HTERT RPE-1 (cell line): ENCODE data around the gene PARP16.

Source experiments
- in situ Hi-C: fragments of 300-500 bp; cut with MboI; formaldehyde crosslinking; loops from 4 replicates; pipeline ENCODE4 v1.14.3; 2020; ENCODE audit warnings: low sequenced_read_pairs

The PARP16 gene

GRCh38 chr15:65286704-65287519 lies at the start of gene PARP16:
TSS of gene PARP16 (minus strand) at chr15:65286883. CDS start at chr15:65286426, 457 bp downstream.
- in situ Hi-C loops = no loop called here

DNA sequence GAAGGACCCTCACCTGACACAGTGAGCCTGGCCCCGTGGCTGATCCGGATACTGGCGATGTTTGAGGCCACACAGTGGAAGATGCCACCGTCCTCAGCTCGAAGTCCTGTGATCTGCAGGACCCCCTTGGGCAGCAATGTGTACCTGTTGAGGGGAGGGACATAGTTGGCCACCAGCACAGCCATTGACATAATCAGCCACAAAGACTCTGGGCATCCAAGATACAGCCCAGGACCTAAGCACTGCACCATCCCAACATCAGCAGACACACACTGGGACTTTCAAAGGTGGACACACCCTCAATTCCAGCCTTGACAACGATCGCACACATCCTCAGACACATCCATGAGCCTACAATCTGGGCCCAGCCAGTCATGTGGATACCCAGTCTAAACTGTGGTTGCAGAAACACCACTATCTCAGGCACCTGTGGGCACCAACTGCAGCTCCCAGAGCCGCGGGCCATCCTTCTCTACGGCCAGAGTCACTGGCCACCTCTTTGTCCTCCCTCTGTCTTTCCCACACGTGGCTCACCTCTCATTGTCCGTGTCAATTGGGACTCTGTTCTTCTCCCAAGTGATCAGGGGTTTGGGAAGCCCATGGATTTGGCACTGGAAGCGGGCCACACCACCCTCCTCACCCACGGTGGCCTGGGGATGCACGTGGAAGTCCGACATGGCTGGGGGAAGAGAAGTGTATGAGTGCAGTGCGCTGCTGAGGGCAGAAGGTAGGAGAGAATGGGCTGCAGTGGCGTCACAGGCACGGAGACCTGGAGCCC lies 48.8 kb upstream of the PARP16 start:
- in situ Hi-C loops = no loop called here

- in situ Hi-C loops = no loop called here
Measured at GRCh38 chr15:65334586-65335231, 48.0 kb upstream of the PARP16 start.

GRCh38 chr15:65333856-65334255 lies 47.2 kb upstream of the PARP16 start:
- in situ Hi-C loops = no loop called here

GRCh38 chr15:65333148-65333820 lies 46.6 kb upstream of the PARP16 start:
- in situ Hi-C loops = no loop called here

GRCh38 chr15:65332391-65333147 lies 45.9 kb upstream of the PARP16 start:
- in situ Hi-C loops = no loop called here

GRCh38 chr15:65331811-65332210 lies 45.1 kb upstream of the PARP16 start:
- in situ Hi-C loops = no loop called here

GRCh38 chr15:65330934-65331645 lies 44.4 kb upstream of the PARP16 start:
- in situ Hi-C loops = no loop called here

DNA sequence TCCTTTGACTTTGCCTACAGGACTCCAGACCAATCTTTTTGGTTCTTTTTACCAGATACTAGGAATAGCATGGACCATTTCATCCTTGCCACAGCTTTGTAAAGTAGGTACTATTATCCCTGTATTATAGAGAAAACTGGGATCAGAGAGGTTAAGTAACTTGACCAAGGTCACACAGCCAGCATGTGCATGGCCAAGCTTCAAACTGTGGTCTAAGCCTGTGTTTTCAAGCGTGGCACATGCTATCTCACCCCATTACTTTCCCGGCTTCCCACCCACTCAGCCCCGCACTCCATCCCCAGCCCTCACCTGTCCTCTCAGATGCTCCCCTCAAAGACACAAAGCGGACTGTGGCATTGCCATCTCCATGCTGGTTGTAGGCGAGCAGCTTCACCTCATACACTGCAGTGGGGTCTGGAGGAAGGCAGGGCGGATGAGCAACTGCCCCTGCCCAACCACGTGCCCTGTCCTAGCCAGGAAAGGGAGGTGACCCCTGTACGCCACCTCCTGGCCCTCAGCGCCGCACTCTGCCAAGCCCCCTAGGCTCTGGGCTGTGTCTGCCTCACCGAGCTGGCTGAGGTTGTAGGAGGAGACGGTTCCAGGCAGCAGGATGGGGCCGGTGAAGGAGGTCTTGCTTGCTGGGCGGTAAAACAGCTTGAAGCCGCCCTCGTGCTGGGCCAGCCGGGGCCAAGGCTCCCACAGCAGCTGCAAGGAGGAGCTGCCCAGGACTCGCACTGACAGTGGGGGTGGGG lies 43.5 kb upstream of the PARP16 start:
- in situ Hi-C loops = no loop called here

- in situ Hi-C loops = no loop called here
Measured at GRCh38 chr15:65329288-65329983, 42.8 kb upstream of the PARP16 start.

GRCh38 chr15:65328506-65329287 lies 42.0 kb upstream of the PARP16 start:
- in situ Hi-C loops = no loop called here

- in situ Hi-C loops = no loop called here
Measured at GRCh38 chr15:65327651-65328393, 41.1 kb upstream of the PARP16 start.

DNA sequence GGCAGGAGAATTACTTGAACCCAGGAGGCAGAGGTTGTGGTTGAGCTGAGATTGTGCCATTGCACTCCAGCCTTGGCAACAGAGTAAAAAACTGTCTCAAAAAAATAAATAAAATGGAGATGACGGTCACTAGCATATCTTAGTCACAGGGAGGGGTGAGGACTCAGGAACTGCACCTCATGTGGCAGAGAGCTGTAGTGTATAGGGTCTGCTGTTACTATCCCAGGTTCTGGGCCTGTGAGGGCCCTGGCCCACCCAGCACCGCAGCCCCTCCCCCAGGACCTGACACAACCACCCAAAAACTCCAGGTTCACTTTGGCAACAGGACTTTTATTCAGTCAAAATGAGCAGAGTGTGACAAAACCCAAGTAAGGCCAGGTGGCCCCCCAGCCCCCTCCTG lies 40.1 kb upstream of the PARP16 start:
- in situ Hi-C loops = no loop called here

- in situ Hi-C loops = no loop called here
Measured at GRCh38 chr15:65326117-65326526, 39.4 kb upstream of the PARP16 start.

DNA sequence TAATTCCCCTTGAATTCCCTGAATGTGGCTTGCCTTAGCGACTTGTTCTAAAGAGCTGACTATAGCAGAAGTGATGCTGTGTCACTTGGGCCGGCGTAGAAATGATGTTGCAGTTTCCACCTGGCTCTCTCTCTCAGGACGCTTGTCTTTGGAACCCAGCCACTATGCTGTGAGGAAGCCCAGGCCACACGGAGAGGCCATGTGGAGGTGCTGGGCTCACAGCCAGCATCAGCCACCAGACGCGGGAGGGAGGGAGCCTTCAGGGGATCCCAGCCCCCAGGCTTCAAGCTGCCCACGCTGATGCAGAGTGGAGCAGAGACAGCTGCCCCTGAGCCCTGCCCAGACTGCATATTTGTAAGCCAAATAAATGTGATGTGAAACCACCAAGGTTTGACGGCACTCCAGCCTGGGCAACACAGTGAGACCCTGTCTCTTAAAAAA lies 36.4 kb upstream of the PARP16 start:
- in situ Hi-C loops = no loop called here

GRCh38 chr15:65318870-65319356 lies 32.2 kb upstream of the PARP16 start:
- in situ Hi-C loops = no loop called here
